Measurements from ENCODE around the gene CHMP4A. TPM values are rescaled to one million over a fixed set of nuclear protein-coding genes. Genes with fewer than 3 reads are reported as not detected.

Gene CHMP4A
- polyA plus RNA-seq, 1 donor (not counting 4 experiments of a cell fraction or from before 2014, with no cell fraction given): 54.5 TPM

GRCh38 chr14:24211311-24211710 lies 2.0 kb downstream of the CHMP4A start:
- no peaks in the 10 kb centered on the region for H3K9me3 ChIP-seq (ENCODE audit: control insufficient read depth, low read depth, low read length)
- DNase-seq (ENCODE audit: low read depth, low spot score) (no peak), FAIRE-seq (no peak)
- H2AFZ ChIP-seq (ENCODE audit: control insufficient read depth, low read length): no peak overlapping the region
- no peak overlapping the region for H3K9ac ChIP-seq (ENCODE audit: control insufficient read depth, extremely low read depth, insufficient read depth, low read length)
- dilution Hi-C loops (cut with MboI; ENCODE audit: extremely low pct_ligation_motif_present, low sequenced_read_pairs): no loop called here
- TF ChIP-seq CTCF (optimal IDR thresholded peaks at IDR 0.05 in 1 of 3, IDR thresholded peaks at IDR 0.05 in 1 of 3, conservative IDR thresholded peaks at IDR 0.05 in 1 of 3; ENCODE audit: extremely low read depth in 1 of 3, insufficient read depth in 2 of 3, low read length in 3 of 3): no peak
- TF ChIP-seq EZH2 (IDR thresholded peaks at IDR 0.05; ENCODE audit: low read length): no peak
- H3K36me3 ChIP-seq (ENCODE audit: control insufficient read depth in 2 of 2, extremely low read depth in 1 of 2, insufficient read depth in 2 of 2, low read length in 2 of 2): peaks cover 18 to 25% of the 10 kb centered on the region in 2 experiments
- H3K9me1 ChIP-seq (ENCODE audit: control insufficient read depth, extremely low read depth, insufficient read depth, low read length): no peaks in the 10 kb centered on the region
- H3K4me1 ChIP-seq (ENCODE audit: control insufficient read depth, extremely low read depth, insufficient read depth, low read length): peaks cover 11% of the 10 kb centered on the region
- H3K27me3 ChIP-seq (ENCODE audit: control insufficient read depth, extremely low read depth, insufficient read depth, low read length): no peaks in the 10 kb centered on the region
- no peak overlapping the region for H3K27ac ChIP-seq (ENCODE audit: control insufficient read depth, insufficient read depth, low read length)
- no peaks in the 10 kb centered on the region for H4K20me1 ChIP-seq (ENCODE audit: control insufficient read depth, extremely low read depth, insufficient read depth, low read length)
- no peak overlapping the region for H3K4me3 ChIP-seq (ENCODE audit: control insufficient read depth in 2 of 3, extremely low read depth in 1 of 3, insufficient read depth in 2 of 3, low read depth in 1 of 3, low read length in 3 of 3)
- H3K79me2 ChIP-seq (ENCODE audit: control insufficient read depth, insufficient read depth, low read length): peaks cover 4% of the 10 kb centered on the region
- no peak overlapping the region for H3K4me2 ChIP-seq (ENCODE audit: control insufficient read depth, extremely low read depth, insufficient read depth, low read depth, low read length)

DNA sequence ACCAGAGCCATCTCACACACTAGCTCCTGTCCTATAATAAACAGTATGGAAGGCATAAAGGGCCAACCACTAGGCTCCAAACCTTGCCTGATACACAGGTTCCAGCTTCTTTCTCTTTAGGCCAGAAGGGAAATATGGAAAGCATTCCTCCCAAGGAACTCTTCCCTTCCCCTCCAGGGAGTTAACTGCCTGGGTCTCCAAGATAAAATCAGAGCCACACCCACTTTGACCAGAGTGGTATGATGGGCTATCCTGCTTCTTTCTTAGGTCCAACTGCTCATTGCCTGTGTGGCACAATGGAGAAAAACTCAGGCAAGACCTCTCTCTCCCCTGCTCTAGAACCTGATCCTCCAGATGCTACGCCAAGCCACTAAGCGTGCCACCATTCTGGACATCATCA lies 5.7 kb downstream of the CHMP4A start:
- no peak for FAIRE-seq
- H3K79me2 ChIP-seq (ENCODE audit: control insufficient read depth, insufficient read depth, low read length): peaks cover 4% of the 10 kb centered on the region
- H3K4me1 ChIP-seq (ENCODE audit: control insufficient read depth, extremely low read depth, insufficient read depth, low read length): no peaks in the 10 kb centered on the region
- H3K4me2 ChIP-seq (ENCODE audit: control insufficient read depth, extremely low read depth, insufficient read depth, low read depth, low read length): no peak overlapping the region
- no peaks in the 10 kb centered on the region for H3K27me3 ChIP-seq (ENCODE audit: control insufficient read depth, extremely low read depth, insufficient read depth, low read length)
- no peaks in the 10 kb centered on the region for H3K9me3 ChIP-seq (ENCODE audit: control insufficient read depth, low read depth, low read length)
- H3K4me3 ChIP-seq (ENCODE audit: control insufficient read depth in 2 of 3, extremely low read depth in 1 of 3, insufficient read depth in 2 of 3, low read depth in 1 of 3, low read length in 3 of 3): no peak overlapping the region
- H3K27ac ChIP-seq (ENCODE audit: control insufficient read depth, insufficient read depth, low read length): no peak overlapping the region
- TF ChIP-seq CTCF (optimal IDR thresholded peaks at IDR 0.05 in 1 of 3, IDR thresholded peaks at IDR 0.05 in 1 of 3, conservative IDR thresholded peaks at IDR 0.05 in 1 of 3; ENCODE audit: extremely low read depth in 1 of 3, insufficient read depth in 2 of 3, low read length in 3 of 3): no peak
- TF ChIP-seq EZH2 (IDR thresholded peaks at IDR 0.05; ENCODE audit: low read length): no peak
- H2AFZ ChIP-seq (ENCODE audit: control insufficient read depth, low read length): no peak overlapping the region
- no peak overlapping the region for H3K9ac ChIP-seq (ENCODE audit: control insufficient read depth, extremely low read depth, insufficient read depth, low read length)
- H3K9me1 ChIP-seq (ENCODE audit: control insufficient read depth, extremely low read depth, insufficient read depth, low read length): no peaks in the 10 kb centered on the region
- peaks cover 25 to 30% of the 10 kb centered on the region in 2 experiments for H3K36me3 ChIP-seq (ENCODE audit: control insufficient read depth in 2 of 2, extremely low read depth in 1 of 2, insufficient read depth in 2 of 2, low read length in 2 of 2)
- DNase-seq (ENCODE audit: low read depth, low spot score): no peak
- no peaks in the 10 kb centered on the region for H4K20me1 ChIP-seq (ENCODE audit: control insufficient read depth, extremely low read depth, insufficient read depth, low read length)
- dilution Hi-C loops (cut with MboI; ENCODE audit: extremely low pct_ligation_motif_present, low sequenced_read_pairs): no loop called here

All from keratinocyte (primary cell).